H9 (cell line): ENCODE data around the gene MRPL43. TPM values are rescaled to one million over a fixed set of nuclear protein-coding genes. Genes with fewer than 3 reads are reported as not detected.

Experiments used
- DNase-seq: peaks from one replicate; pipeline ENCODE4 v3.0.0-alpha.2; 2017
- H2AFZ ChIP-seq: one replicate; pipeline ENCODE4 v1.6.1; 2013; ENCODE audit warnings: mild to moderate bottlenecking, low read length, control low read depth, moderate library complexity
- H2AK5ac ChIP-seq: 2 replicates; pipeline ENCODE4 v1.6.1; 2013; ENCODE audit warnings: low read length, control low read depth, mixed read lengths; ENCODE audit not compliant: insufficient read length
- H2BK120ac ChIP-seq: one replicate; pipeline ENCODE4 v1.6.1; 2013; ENCODE audit warnings: low read depth, mild to moderate bottlenecking, low read length, control low read depth, inconsistent platforms; ENCODE audit not compliant: poor library complexity, severe bottlenecking
- H2BK12ac ChIP-seq: 2 replicates; pipeline ENCODE4 v1.6.1; 2013; ENCODE audit warnings: low read length, control low read depth, mixed read lengths, low read depth; ENCODE audit not compliant: insufficient read length
- H2BK15ac ChIP-seq: 2 replicates; pipeline ENCODE4 v1.6.1; 2013; ENCODE audit warnings: low read depth, low read length, control low read depth
- H2BK20ac ChIP-seq: one replicate; pipeline ENCODE4 v1.6.1; 2013; ENCODE audit warnings: low read depth, mild to moderate bottlenecking, low read length, control low read depth, inconsistent platforms; ENCODE audit not compliant: poor library complexity, severe bottlenecking
- H2BK5ac ChIP-seq: 2 replicates; pipeline ENCODE4 v1.6.1; 2013; ENCODE audit warnings: low read length, control low read depth, mixed read lengths; ENCODE audit not compliant: insufficient read length
- H3K14ac ChIP-seq: 2 replicates; pipeline ENCODE4 v1.6.1; 2013; ENCODE audit warnings: low read length, control low read depth; ENCODE audit not compliant: insufficient read depth
- H3K18ac ChIP-seq: 2 replicates; pipeline ENCODE4 v1.6.1; 2013; ENCODE audit warnings: low read depth, mild to moderate bottlenecking, mixed read lengths, low read length, control low read depth; ENCODE audit not compliant: insufficient read length
- H3K23ac ChIP-seq: 2 replicates; pipeline ENCODE4 v1.6.1; 2013; ENCODE audit warnings: low read length, control low read depth, mixed read lengths, low read depth; ENCODE audit not compliant: insufficient read length
- H3K23me2 ChIP-seq: 2 replicates; pipeline ENCODE4 v1.6.1; 2013; ENCODE audit warnings: low read depth, mild to moderate bottlenecking, mixed read lengths, low read length, control low read depth; ENCODE audit not compliant: insufficient read length, poor library complexity, severe bottlenecking
- H3K27ac ChIP-seq: 2 replicates; pipeline ENCODE4 v1.5.1; 2013; ENCODE audit warnings: low read length, control low read depth, mixed read lengths, low read depth; ENCODE audit not compliant: insufficient read length
- H3K27me3 ChIP-seq: 2 replicates; pipeline ENCODE4 v1.6.1; 2013; ENCODE audit warnings: low read length, control low read depth, inconsistent platforms; ENCODE audit not compliant: insufficient read depth
- H3K4ac ChIP-seq: 2 replicates; pipeline ENCODE4 v1.6.1; 2013; ENCODE audit warnings: low read depth, mild to moderate bottlenecking, control low read depth, inconsistent platforms, low read length, moderate library complexity
- H3K4me1 ChIP-seq: 2 replicates; pipeline ENCODE4 v1.6.1; 2013; ENCODE audit warnings: low read length, control low read depth, inconsistent platforms; ENCODE audit not compliant: insufficient read depth
- H3K4me2 ChIP-seq: 2 replicates; pipeline ENCODE4 v1.6.1; 2013; ENCODE audit warnings: low read length, control low read depth, mixed read lengths; ENCODE audit not compliant: insufficient read length, insufficient read depth
- H3K56ac ChIP-seq: 2 replicates; pipeline ENCODE4 v1.6.1; 2013; ENCODE audit warnings: low read depth, mild to moderate bottlenecking, mixed read lengths, low read length, control low read depth; ENCODE audit not compliant: insufficient read length
- H3K79me1 ChIP-seq: 2 replicates; pipeline ENCODE4 v1.6.1; 2013; ENCODE audit warnings: low read depth, mild to moderate bottlenecking, moderate library complexity, low read length, control low read depth, inconsistent platforms; ENCODE audit not compliant: insufficient read depth, poor library complexity, severe bottlenecking
- H3K79me2 ChIP-seq: 2 replicates; pipeline ENCODE4 v1.6.1; 2013; ENCODE audit warnings: low read length, control low read depth, inconsistent platforms; ENCODE audit not compliant: insufficient read depth
- H3K9ac ChIP-seq: 2 replicates; pipeline ENCODE4 v1.6.1; 2013; ENCODE audit warnings: low read length, control low read depth, mixed read lengths; ENCODE audit not compliant: insufficient read length; ENCODE audit errors: extremely low read depth
- H3K9me3 ChIP-seq: one replicate; pipeline ENCODE4 v1.6.1; 2013; ENCODE audit warnings: low read depth, low read length, inconsistent platforms; ENCODE audit not compliant: control insufficient read depth
- H3T11ph ChIP-seq: one replicate; pipeline ENCODE4 v1.6.1; 2013; ENCODE audit warnings: mild to moderate bottlenecking, low read length, control low read depth, inconsistent platforms
- H4K20me1 ChIP-seq: one replicate; pipeline ENCODE4 v1.6.1; 2013; ENCODE audit not compliant: control insufficient read depth, insufficient read length, insufficient read depth
- H4K5ac ChIP-seq: 2 replicates; pipeline ENCODE4 v1.6.1; 2013; ENCODE audit warnings: low read depth, mild to moderate bottlenecking, mixed read lengths, low read length, control low read depth; ENCODE audit not compliant: insufficient read length
- H4K8ac ChIP-seq: replicated peaks from 2 replicates; pipeline ENCODE4 v1.6.1; 2013; ENCODE audit warnings: low read length, control low read depth, mixed read lengths, low read depth; ENCODE audit not compliant: insufficient read length
- H4K91ac ChIP-seq: 2 replicates; pipeline ENCODE4 v1.6.1; 2013; ENCODE audit warnings: low read depth, mild to moderate bottlenecking, moderate library complexity, mixed read lengths, low read length, control low read depth; ENCODE audit not compliant: insufficient read length
- H3K27ac Mint-ChIP-seq, 3 experiments: 2 replicates in 2 of 3; 3 replicates in 1 of 3; pipeline ENCODE4 v1.8.0; 2020 to 2021; ENCODE audit warnings: mixed read lengths in 3 of 3, mild to moderate bottlenecking in 1 of 3, moderate library complexity in 1 of 3
- H3K27me3 Mint-ChIP-seq: 2 replicates; pipeline ENCODE4 v1.8.0; 2021; ENCODE audit warnings: low read depth, mild to moderate bottlenecking, moderate library complexity, mixed read lengths
- H3K36me3 Mint-ChIP-seq, 3 experiments: 2 replicates in 2 of 3; 3 replicates in 1 of 3; pipeline ENCODE4 v1.8.0; 2020 to 2021; ENCODE audit warnings: low read depth in 3 of 3, mixed read lengths in 3 of 3; ENCODE audit not compliant: insufficient read depth in 1 of 3
- H3K4me1 Mint-ChIP-seq, 2 experiments: 2 replicates each; pipeline ENCODE4 v1.8.0; 2020; ENCODE audit warnings: mixed read lengths in 2 of 2
- H3K4me3 Mint-ChIP-seq, 2 experiments: 2 replicates in 1 of 2; 3 replicates in 1 of 2; pipeline ENCODE4 v1.8.0; 2020 to 2021; ENCODE audit warnings: mild to moderate bottlenecking in 2 of 2, mixed read lengths in 2 of 2, moderate library complexity in 1 of 2
- H3K9me3 Mint-ChIP-seq, 2 experiments: 2 replicates in 1 of 2; 3 replicates in 1 of 2; pipeline ENCODE4 v1.8.0; 2020; ENCODE audit warnings: mild to moderate bottlenecking in 2 of 2, mixed read lengths in 2 of 2, moderate library complexity in 1 of 2
- WGBS: extraction: QIAGEN DNeasy Blood & Tissue Kit; methylation state at CpG from one replicate; pipeline ENCODE4 v1.1.7; 2013; ENCODE audit warnings: missing lambda C conversion rate, low lambda C conversion rate, mixed read lengths; ENCODE audit not compliant: insufficient read length; ENCODE audit errors: extremely low coverage; 5-methylcytosine and 5-hydroxymethylcytosine counted together
- total RNA-seq: library from RNA; stranded (reverse); gene quantifications from 2 replicates; pipeline ENCODE4 v1.2.1, GENCODE V29; 2021
- TF ChIP-seq, protein P1 (sequence below): fragments of 200-600 bp; sonication (generic); conservative IDR thresholded peaks from 3 replicates; pipeline ENCODE4 v1.8.0; 2021; ENCODE audit warnings: antibody characterized with exemption, mild to moderate bottlenecking

Gene MRPL43
- total RNA-seq, 1 experiment from 2014 or later, result 70.3 TPM

DNA sequence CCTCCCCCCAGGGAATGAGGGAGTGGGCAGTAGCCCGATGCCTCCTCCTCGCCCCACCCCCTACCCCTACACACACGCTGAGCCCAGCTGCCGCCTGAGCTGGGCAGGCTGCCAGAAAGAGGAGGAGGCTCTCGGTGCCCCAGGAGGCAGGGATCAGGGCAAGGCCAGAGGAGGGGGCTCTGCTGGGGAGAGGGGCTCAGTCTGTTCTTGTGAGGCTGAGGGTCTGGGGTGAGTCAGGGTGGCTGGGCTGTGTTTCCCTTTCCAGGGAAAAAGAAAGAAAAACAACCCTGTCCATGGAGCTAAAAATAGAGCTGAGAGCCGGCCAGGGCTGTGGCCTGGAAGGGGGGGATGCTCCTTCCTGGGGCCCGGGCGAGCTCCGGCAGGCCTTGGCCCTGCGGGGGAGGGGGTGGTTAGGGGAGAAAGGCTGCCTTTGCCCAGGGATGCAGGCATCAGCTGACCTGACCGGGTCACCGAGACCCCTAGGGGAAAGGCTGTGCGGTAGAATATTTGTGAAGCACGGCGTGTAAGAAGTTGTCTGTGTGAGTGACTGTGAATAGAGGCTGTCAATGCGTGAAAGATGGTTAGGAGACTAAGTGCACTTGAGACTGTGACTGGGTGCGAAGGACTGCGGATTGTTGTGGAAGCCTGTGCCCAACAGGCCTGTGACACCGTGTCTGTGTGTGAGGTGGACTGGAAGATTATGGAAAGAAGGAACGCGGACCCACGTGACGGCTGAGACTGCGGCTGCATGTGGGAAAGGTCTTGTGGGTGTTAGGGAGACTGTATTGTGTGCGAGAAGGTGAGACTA is 11.1 kb upstream of the MRPL43 start:
- Histone ChIP-seq H3K23me2 (peaks cover 33% of the 10 kb centered on the region), H2AK5ac (no peak overlapping the region), H2BK15ac (no peak overlapping the region), H3K27ac (peak overlapping the region; percentile 14), H4K20me1 (no peaks in the 10 kb centered on the region), H4K8ac (no peak overlapping the region), H4K91ac (no peak overlapping the region), H3K9me3 (no peaks in the 10 kb centered on the region), H3K18ac (peak overlapping the region; percentile 52), H3K9ac (peak overlapping the region; percentile 62), H2BK12ac (no peak overlapping the region), H3K4ac (no peak overlapping the region), H3K79me1 (no peaks in the 10 kb centered on the region), H3K23ac (no peak overlapping the region), H2BK20ac (no peak overlapping the region), H3K56ac (no peak overlapping the region), H3K27me3 (no peaks in the 10 kb centered on the region), H4K5ac (no peak overlapping the region), H3K79me2 (no peaks in the 10 kb centered on the region; the same call in 1 of the 2 replicates), H3K14ac (peak overlapping the region; percentile 49; the same call in 1 of the 2 replicates), H3T11ph (no peak overlapping the region), H3K4me1 (peaks cover 2% of the 10 kb centered on the region; the same call in 1 of the 2 replicates), H3K4me2 (peak overlapping the region; percentile 98), H2AFZ (no peak overlapping the region), H2BK120ac (no peak overlapping the region), H2BK5ac (no peak overlapping the region)
- Mint-ChIP-seq H3K4me1 (peaks cover 35 to 39% of the 10 kb centered on the region in 2 experiments), H3K9me3 (no peaks in the 10 kb centered on the region; a peak in 2 of 5 replicates), H3K27me3 (no peaks in the 10 kb centered on the region), H3K36me3 (peaks cover 19 to 28% (median 23%) of the 10 kb centered on the region in 3 experiments), H3K27ac (peak overlapping the region; percentile 71 to 90 (median 89)), H3K4me3 (peak overlapping the region; percentile 72 to 84)
- WGBS, result no CpG with 5 or more reads among the region's 25 CpGs
- TF ChIP-seq, protein P1, sequence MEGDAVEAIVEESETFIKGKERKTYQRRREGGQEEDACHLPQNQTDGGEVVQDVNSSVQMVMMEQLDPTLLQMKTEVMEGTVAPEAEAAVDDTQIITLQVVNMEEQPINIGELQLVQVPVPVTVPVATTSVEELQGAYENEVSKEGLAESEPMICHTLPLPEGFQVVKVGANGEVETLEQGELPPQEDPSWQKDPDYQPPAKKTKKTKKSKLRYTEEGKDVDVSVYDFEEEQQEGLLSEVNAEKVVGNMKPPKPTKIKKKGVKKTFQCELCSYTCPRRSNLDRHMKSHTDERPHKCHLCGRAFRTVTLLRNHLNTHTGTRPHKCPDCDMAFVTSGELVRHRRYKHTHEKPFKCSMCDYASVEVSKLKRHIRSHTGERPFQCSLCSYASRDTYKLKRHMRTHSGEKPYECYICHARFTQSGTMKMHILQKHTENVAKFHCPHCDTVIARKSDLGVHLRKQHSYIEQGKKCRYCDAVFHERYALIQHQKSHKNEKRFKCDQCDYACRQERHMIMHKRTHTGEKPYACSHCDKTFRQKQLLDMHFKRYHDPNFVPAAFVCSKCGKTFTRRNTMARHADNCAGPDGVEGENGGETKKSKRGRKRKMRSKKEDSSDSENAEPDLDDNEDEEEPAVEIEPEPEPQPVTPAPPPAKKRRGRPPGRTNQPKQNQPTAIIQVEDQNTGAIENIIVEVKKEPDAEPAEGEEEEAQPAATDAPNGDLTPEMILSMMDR, result no peak
- peak; percentile 80 for DNase-seq
